Activated CD4-positive, alpha-beta T cell treated with anti-CD3 and anti-CD28 coated beads, Interleukin-10, Interleukin-2, amounts not matched to agents 100 ng/mL and 50 ng/mL, durations not matched to agents 16 hours and 8 hours (primary cell): ENCODE measurements around the gene WFIKKN1.

Experiments used
- DNase-seq: peaks from one replicate; pipeline ENCODE4 v3.0.0-alpha.2; 2020

WFIKKN1 gene

DNA sequence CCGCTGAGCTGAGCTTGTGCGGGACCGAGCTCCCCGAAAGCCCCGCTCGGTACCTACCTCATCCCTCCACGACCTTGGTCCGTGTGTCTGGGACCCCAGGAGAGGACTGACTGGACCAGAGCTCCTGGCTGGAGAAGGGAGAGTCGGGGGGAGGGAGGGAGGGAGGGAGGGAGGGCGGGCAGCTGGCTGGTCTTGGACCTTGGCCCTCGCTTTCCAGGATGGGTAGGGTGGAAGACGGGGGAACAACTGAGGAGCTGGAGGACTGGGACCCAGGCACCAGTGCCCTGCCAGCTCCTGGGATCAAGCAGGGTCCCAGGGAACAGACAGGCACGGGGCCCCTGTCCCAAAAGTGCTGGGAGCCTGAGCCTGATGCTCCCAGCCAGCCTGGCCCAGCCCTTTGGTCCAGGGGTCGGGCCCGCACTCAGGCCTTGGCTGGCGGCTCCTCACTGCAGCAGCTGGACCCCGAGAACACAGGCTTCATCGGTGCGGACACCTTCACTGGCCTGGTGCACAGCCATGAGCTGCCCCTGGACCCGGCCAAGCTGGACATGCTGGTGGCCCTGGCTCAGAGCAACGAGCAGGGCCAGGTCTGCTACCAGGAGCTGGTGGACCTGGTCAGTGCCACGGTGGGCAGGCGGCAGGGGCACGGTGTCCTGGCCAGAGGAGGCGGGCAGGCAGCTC, 45.2 kb downstream of the WFIKKN1 start:
- no peak for DNase-seq

DNA sequence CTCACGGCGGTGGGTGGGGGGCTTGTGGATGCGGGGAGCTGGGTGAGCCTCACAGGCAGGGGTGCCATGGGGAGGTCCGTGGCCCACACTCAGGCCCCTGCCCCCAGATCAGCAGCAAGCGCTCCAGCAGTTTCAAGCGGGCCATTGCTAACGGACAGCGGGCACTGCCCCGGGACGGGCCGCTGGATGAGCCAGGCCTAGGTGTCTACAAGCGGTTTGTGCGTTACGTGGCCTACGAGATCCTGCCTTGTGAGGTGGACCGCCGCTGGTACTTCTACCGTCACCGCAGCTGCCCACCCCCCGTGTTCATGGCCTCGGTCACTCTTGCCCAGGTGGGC, 45.7 kb downstream of the WFIKKN1 start:
- DNase-seq: no peak

DNA sequence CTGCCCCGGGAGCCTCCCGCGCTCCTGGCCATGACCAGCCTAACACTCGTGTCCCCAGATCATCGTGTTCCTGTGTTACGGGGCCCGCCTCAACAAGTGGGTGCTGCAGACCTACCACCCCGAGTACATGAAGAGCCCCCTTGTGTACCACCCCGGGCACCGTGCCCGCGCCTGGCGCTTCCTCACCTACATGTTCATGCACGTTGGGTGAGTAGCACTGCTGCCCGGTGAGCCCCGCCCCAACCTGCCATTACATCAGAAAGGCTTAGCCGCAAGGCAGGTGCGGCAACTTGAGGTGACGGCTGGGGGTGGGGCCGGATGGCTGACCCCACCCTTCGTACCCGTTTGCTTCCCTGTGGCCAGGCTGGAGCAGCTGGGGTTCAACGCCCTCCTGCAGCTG, 46.1 kb downstream of the WFIKKN1 start:
- no peak for DNase-seq

DNA sequence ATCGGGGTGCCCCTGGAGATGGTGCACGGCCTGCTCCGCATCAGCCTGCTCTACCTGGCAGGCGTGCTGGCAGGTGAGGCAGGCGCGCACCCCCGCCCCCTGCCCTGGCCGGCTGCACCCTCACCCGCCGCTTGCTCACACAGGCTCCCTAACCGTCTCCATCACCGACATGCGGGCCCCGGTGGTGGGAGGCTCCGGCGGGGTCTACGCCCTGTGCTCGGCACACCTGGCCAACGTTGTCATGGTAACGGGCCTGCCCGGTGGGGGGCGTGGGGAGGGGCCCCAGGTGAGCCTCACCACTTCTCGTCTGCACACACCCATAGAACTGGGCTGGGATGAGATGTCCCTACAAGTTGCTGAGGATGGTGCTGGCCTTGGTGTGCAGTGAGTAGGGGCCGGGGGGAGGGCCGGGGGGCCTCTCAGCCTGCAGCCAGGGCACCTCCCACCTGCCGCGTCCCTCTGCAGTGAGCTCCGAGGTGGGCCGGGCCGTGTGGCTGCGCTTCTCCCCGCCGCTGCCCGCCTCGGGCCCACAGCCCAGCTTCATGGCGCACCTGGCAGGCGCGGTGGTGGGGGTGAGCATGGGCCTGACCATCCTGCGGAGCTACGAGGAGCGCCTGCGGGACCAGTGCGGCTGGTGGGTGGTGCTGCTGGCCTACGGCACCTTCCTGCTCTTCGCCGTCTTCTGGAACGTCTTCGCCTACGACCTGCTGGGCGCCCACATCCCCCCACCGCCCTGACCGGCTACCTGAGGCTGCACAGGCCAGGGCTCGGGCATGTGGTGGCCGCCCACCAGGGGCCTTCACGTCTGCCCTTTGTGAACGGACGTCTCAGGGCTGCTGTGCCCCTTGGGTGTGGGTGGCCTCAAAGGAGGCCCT, 46.8 kb downstream of the WFIKKN1 start:
- no peak for DNase-seq

DNA sequence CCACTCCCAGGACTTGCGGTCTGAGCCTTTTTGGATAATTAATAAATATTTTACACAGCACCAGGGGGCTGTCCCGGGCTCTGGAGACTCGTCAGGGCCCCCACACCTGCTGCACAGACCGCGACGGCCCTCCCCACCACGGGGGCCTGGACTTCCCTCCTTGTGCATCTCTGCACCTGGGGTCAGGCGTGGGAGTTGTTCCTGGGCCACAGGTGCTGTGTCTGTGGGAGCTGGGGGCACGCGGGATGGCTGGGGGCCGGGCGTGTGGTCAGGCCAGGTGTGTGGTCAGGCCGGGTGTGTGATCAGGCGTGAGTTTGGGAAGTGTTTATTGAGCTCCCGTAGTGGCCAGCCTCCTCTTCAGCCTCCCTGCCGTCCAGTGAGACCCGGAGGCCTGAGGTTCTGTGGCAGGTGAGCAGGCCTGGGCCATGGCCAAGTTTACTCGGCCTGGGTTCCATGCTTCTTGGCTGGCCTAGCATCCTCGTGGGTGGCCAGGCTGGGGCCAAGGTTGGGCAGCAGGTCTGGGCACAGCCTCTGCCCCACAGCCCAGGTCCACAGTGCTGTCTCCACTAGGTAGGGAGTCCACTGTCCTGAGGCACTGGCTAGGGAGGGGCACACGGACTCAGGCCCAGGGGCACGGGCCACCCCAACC, 47.5 kb downstream of the WFIKKN1 start:
- no peak for DNase-seq

DNA sequence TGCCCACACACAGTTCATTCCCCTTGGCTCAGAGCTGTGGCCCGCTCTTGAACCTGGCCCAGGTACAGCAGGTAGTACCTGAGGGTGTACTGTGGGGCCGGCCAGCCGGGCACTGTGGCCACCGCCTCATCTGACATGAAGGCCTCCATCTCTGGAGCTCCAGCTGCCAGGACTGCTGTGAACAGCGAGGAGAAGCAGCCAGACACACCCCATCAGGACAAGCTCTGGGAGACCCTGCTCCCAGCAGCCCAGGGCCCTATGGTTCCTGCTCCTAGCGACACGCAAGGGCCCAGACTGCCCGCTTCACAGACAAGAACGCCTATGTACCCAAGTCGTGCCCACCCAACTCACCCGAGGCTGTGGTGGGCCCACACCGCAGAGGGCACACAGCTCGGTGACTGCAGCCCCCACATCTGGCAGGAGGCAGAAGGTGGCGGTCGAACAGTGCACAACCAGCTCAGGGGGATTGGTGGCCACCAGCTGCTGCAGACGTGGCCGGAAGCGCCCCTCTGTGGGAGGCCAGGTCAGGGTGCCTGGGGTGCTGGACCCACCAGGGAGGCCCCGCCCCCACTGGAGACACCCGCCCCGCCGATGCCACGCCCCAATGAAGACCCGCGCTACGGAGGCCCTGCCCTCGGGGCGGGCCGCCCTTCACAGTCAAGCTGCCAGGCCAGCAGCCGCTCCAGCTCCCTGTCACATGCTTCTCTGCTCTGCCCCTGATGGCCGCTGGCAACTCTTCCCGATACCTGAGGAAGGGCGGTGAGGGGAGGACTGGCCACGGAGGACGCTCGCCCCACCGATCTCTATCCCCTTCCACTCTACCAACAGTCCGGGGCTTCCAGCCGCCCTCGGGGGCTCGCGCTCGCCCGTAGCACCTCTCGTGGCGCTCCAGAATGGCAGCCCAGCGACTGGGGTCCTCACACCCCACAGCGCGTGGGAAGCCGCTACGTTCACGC, 48.4 kb downstream of the WFIKKN1 start:
- DNase-seq: peak; percentile 72

DNA sequence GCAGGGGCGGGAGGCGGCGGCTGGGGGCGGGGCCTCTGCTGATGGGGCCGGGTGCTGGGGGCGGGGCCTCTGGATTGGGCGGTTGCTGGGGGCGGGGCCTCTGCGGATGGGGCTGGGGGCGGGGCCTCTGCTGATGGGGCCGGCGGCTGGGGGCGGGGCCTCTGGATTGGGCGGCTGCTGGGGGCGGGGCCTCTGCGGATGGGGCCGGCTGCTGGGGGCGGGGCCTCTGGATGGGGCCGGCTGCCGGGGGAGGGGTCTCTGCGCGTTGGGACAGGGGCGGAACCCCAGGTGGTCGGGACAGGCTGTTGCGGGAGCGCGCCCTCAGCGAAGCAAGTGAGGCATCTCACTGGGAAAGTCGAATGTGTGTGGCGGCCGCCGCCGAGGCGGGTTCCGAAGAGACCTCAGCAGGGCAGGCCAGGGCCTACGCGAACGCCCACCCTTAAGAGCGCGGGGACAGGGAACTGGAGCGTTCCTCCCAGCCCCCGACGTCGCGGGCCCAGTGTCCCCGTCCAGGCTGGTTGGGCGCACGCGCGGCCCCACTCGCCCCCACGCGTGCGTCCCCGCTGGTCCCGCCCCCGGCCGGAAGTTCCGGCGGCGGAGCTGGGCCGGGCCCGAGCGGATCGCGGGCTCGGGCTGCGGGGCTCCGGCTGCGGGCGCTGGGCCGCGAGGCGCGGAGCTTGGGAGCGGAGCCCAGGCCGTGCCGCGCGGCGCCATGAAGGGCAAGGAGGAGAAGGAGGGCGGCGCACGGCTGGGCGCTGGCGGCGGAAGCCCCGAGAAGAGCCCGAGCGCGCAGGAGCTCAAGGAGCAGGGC, 49.2 kb downstream of the WFIKKN1 start, which contains the start of gene STUB1:
Gene STUB1, plus strand, starts transcription at position 597 of the 811 bp plus-strand sequence. Its CDS starts 116 bp downstream, at position 713.
- peak; percentile 93 for DNase-seq

DNA sequence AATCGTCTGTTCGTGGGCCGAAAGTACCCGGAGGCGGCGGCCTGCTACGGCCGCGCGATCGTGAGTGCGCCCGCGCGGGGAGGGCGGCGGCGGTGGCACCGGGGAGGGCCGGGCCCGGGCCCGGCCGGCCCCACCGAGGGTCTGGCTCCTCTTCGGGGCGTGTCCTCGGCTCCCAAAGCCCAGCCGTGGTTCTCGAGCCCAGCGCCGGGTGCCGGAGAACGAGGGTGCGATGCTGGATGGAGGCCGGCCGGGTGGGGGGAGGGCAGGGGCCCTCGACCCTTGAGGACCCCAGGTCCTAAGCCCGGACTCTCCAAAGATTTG, 49.8 kb downstream of the WFIKKN1 start:
- DNase-seq: no peak

DNA sequence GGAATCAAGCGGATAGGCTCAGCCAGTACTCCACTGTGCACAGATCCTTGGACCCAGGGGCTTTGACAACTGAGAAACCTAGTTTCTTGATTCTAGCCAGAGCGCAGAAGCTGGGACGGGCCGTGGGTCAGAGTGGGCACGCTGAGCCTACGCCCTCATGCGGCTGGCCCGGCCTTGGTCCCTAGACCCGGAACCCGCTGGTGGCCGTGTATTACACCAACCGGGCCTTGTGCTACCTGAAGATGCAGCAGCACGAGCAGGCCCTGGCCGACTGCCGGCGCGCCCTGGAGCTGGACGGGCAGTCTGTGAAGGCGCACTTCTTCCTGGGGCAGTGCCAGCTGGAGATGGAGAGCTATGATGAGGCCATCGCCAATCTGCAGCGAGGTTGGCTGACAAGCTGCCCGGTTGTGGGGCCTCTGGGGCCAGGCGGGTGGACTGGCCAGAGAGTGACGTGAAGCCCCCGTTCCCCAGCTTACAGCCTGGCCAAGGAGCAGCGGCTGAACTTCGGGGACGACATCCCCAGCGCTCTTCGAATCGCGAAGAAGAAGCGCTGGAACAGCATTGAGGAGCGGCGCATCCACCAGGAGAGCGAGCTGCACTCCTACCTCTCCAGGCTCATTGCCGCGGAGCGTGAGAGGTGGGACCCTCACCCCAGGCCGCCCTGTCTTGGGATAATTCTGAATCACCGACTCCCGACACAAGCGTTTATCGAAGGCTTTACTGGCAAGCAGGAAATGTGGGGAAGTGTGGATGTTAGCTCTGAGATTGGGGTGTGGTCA, 50.4 kb downstream of the WFIKKN1 start:
- DNase-seq: peak; percentile 39

DNA sequence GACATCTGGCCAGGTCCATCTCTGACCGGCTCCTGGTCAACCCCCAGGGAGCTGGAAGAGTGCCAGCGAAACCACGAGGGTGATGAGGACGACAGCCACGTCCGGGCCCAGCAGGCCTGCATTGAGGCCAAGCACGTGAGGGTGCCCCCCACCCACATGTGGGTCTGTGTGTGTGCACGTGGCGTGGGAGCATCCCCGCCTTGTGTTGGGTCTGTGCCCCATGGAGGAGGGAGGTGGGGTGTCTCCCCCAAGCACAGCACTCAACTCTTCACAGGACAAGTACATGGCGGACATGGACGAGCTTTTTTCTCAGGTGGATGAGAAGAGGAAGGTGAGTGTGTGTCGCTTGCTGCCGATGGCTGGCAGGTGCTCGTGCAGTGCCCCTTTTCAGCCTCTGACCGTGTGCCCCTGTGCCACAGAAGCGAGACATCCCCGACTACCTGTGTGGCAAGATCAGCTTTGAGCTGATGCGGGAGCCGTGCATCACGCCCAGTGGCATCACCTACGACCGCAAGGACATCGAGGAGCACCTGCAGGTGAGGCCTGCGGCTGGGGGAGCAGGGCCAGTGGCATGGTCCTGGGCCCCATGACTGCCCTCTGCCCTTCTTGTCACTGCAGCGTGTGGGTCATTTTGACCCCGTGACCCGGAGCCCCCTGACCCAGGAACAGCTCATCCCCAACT, 51.1 kb downstream of the WFIKKN1 start:
- DNase-seq: no peak

DNA sequence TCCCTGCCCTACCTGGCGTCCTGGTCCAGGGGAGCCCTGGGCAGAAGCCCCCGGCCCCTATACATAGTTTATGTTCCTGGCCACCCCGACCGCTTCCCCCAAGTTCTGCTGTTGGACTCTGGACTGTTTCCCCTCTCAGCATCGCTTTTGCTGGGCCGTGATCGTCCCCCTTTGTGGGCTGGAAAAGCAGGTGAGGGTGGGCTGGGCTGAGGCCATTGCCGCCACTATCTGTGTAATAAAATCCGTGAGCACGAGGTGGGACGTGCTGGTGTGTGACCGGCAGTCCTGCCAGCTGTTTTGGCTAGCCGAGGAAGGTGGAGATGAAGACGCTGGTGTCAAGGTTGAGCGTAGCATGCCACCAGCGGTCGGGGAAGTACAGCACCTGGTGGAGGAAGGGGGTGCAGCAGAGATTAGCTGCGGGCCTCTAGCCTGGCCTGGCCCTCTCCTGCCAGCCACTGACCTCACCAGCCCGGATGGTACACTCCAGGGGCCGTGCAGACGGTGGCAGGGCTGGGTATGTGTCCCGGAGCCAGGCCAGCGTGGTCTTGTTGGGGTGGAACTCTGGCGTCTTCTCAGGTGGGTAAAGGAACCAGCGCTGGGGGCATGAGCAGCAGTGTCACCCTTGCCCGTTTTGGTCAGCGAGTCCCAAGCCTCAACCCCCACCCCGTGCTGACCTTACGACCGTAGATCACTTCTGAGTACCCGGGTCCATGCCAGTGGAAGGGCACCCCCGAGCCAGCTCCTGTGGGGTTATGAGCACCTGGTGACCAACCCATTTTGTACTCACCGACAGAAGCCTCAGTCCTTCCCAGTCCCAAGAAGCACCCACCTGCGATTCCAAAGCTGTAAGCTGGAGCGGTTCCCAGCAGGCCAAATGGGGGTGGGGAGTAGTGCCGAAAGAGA, 52.0 kb downstream of the WFIKKN1 start:
- DNase-seq: no peak

DNA sequence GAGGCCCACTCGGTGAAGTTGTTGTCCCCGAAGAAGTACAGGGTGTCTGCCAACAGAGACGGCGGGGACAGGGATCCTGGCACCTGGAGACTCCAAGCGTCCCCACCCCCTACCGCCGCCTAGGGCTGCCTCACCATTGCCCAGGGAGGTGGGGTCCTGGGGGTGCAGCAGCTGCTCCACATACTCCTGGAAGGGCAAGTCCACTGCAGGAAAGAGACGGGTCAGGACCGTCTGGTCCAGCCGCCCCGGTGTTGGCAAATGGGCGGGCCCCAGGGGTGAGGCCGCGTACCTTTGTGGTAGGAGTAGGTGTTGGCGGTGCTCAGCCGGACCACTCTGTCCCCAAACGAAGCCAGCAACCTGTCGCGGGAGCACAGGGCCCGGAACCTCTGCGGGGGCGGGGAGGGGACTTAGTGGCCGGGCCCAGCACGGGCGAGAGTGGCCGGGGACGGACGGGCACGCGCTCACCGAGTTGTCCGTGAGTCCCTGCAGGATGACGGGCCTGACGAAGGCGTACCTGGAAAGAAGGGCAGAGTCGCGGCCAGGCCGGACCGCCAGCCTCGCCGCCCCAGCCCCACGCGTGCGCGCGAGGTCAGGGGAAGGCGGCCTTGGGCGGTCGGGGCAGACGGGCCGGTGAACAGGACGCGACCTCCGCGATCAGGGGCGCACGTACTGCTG, 52.7 kb downstream of the WFIKKN1 start:
- DNase-seq: no peak
